K562 (cell line): Measurements from ENCODE around the gene DST. TPM values are rescaled to one million over a fixed set of nuclear protein-coding genes. Genes with fewer than 3 reads are reported as not detected.

Experiments used
- ATAC-seq: fragments of 200-7000 bp; cut with Tn5 transposase; 3 replicates; pipeline ENCODE4 v1.9.1; 2020; ENCODE audit warnings: moderate library complexity
- BruUV-seq: library from RNA; stranded (reverse); fragments of 400-500 nt; replicated peaks from 2 replicates; lab custom pipeline; 2021; lab: Mats Ljungman, UMichigan
- CTCF ChIA-PET: fragments of 300-600 bp; formaldehyde crosslinking; extraction: SDS; loops from one replicate; lab custom pipeline; 2021; ENCODE audit warnings: low intra/inter-chr PET ratio; lab: Yijun Ruan, JAX
- POLR2A ChIA-PET: fragments of 300-600, 350-650 bp; sonication (Branson Sonifier 250); formaldehyde crosslinking; extraction: SDS; loops from one replicate; lab custom pipeline; 2021; ENCODE audit warnings: antibody characterized with exemption, inconsistent platforms; lab: Yijun Ruan, JAX
- DNase-seq, 4 experiments: peaks; one replicate each; pipeline versions ENCODE4 v3.0.0 to v3.0.0-alpha.2; 2011 to 2018; ENCODE audit warnings: low spot score in 3 of 4, mixed read lengths in 3 of 4; ENCODE audit errors: extremely low read depth in 1 of 4
- FAIRE-seq: peaks from 2 replicates; lab custom pipeline; 2011; peaks lifted over from hg19 to GRCh38; lab: Jason Lieb, UNC
- H2AFZ ChIP-seq: 2 replicates; pipeline ENCODE4 v1.6.0; 2011; ENCODE audit warnings: low read depth, low read length, control low read depth, inconsistent platforms
- H3K27ac ChIP-seq: fragments of 200-600 bp; 3 replicates; pipeline ENCODE4 v1.8.0; 2011; ENCODE audit warnings: low read depth, mild to moderate bottlenecking, control low read depth, inconsistent platforms, low read length, moderate library complexity, mixed read lengths; ENCODE audit errors: extremely low read depth
- H3K27me3 ChIP-seq, 2 experiments: fragments of 300-600 bp in 1 of 2; 2 replicates in 1 of 2; 3 replicates in 1 of 2; pipeline versions ENCODE4 v1.6.0 to v1.8.0; 2011; ENCODE audit warnings: inconsistent platforms in 2 of 2, low read length in 2 of 2, mild to moderate bottlenecking in 1 of 2, mixed read lengths in 1 of 2, moderate library complexity in 1 of 2; ENCODE audit not compliant: control insufficient read depth in 2 of 2, insufficient read depth in 2 of 2
- H3K36me3 ChIP-seq: fragments of 300-600 bp; 3 replicates; pipeline ENCODE4 v1.8.0; 2011; ENCODE audit warnings: mild to moderate bottlenecking, low read length, inconsistent platforms; ENCODE audit not compliant: control insufficient read depth, insufficient read depth
- H3K4me1 ChIP-seq, 2 experiments: fragments of 200-600 bp in 1 of 2; replicated peaks in 1 of 2; 2 replicates in 1 of 2; 3 replicates in 1 of 2; pipeline versions ENCODE4 v1.5.1 to v1.8.0; 2011; ENCODE audit warnings: inconsistent platforms in 2 of 2, low read length in 2 of 2, mild to moderate bottlenecking in 1 of 2, mixed read lengths in 1 of 2, moderate library complexity in 1 of 2; ENCODE audit not compliant: control insufficient read depth in 2 of 2, insufficient read depth in 2 of 2
- H3K4me2 ChIP-seq: 2 replicates; pipeline ENCODE4 v1.6.1; 2011; ENCODE audit warnings: low read length, control low read depth, inconsistent platforms, mixed read lengths; ENCODE audit not compliant: insufficient read depth
- H3K4me3 ChIP-seq: fragments of 200-600 bp; sonication (generic), shearing (Covaris generic); 2 replicates; pipeline ENCODE4 v1.5.1; 2016; ENCODE audit warnings: control low read depth, inconsistent platforms
- H3K79me2 ChIP-seq: fragments of 200-600 bp; 3 replicates; pipeline ENCODE4 v1.8.0; 2011; ENCODE audit warnings: low read length, inconsistent platforms; ENCODE audit not compliant: control insufficient read depth, insufficient read depth
- H3K9ac ChIP-seq, 2 experiments: 2 replicates each; pipeline versions ENCODE4 v1.6.0 to v1.6.1; 2011; ENCODE audit warnings: low read depth in 2 of 2, low read length in 2 of 2, control low read depth in 1 of 2, inconsistent platforms in 1 of 2, mild to moderate bottlenecking in 1 of 2, mixed read lengths in 1 of 2; ENCODE audit not compliant: insufficient read depth in 1 of 2
- H3K9me1 ChIP-seq: one replicate; pipeline ENCODE4 v1.6.0; 2011; ENCODE audit warnings: inconsistent platforms, mild to moderate bottlenecking, low read length, moderate library complexity; ENCODE audit not compliant: control insufficient read depth, insufficient read depth
- H3K9me3 ChIP-seq: replicated peaks from 2 replicates; pipeline ENCODE4 v1.5.1; 2011; ENCODE audit warnings: low read depth, low read length, inconsistent platforms; ENCODE audit not compliant: control insufficient read depth, insufficient read depth
- H4K20me1 ChIP-seq: replicated peaks from 2 replicates; pipeline ENCODE4 v1.6.1; 2011; ENCODE audit warnings: low read length, inconsistent platforms, mixed read lengths; ENCODE audit not compliant: control insufficient read depth, insufficient read depth
- ATF4 ChIP-seq: fragments of 450-650 bp; formaldehyde crosslinking; IDR thresholded peaks from 2 replicates; pipeline ENCODE4 v1.4.0; 2022; ENCODE audit warnings: mild to moderate bottlenecking, moderate library complexity
- CBX2 ChIP-seq: fragments of 200-600 bp; sonication (generic); IDR thresholded peaks from one replicate; pipeline ENCODE4 v1.6.1; 2012; ENCODE audit warnings: mild to moderate bottlenecking, low read length, inconsistent platforms; ENCODE audit not compliant: insufficient read depth, poor library complexity, severe bottlenecking
- FOXP1 ChIP-seq: sonication (generic); formaldehyde crosslinking; IDR thresholded peaks from 2 replicates; pipeline ENCODE4 v1.8.0; 2022; ENCODE audit warnings: mild to moderate bottlenecking, missing genetic modification reagents
- ILF3 ChIP-seq: fragments of 450-650 bp; IDR thresholded peaks from 2 replicates; pipeline ENCODE4 v1.6.1; 2018; ENCODE audit warnings: antibody characterized with exemption, mild to moderate bottlenecking, moderate library complexity, borderline replicate concordance
- IRF9 ChIP-seq: fragments of 450-650 bp; IDR thresholded peaks from 2 replicates; pipeline ENCODE4 v1.6.1; 2016; ENCODE audit warnings: missing biosample characterization, missing genetic modification characterization
- SIN3A ChIP-seq, 2 experiments: fragments of 150-350 bp in 1 of 2; IDR thresholded peaks; 2 replicates each; pipeline ENCODE4 v1.6.1; 2011 to 2016; ENCODE audit warnings: borderline replicate concordance in 2 of 2, low read depth in 2 of 2, low read length in 2 of 2, mild to moderate bottlenecking in 2 of 2, moderate library complexity in 2 of 2; ENCODE audit not compliant: control insufficient read depth in 1 of 2
- SPI1 ChIP-seq: IDR thresholded peaks from 2 replicates; pipeline ENCODE4 v1.6.1; 2011; ENCODE audit warnings: low read depth, low read length, control low read depth, borderline replicate concordance
- SUPT5H ChIP-seq: fragments of 450-650 bp; IDR thresholded peaks from 2 replicates; pipeline ENCODE4 v1.6.1; 2016
- UBTF ChIP-seq, 2 experiments: IDR thresholded peaks; 2 replicates each; pipeline ENCODE4 v1.6.1; 2012; ENCODE audit warnings: improper control_type of control experiment in 2 of 2, low read depth in 2 of 2, low read length in 2 of 2, borderline replicate concordance in 1 of 2
- YY1 ChIP-seq, 3 experiments: IDR thresholded peaks; 2 replicates each; pipeline ENCODE4 v1.6.1; 2011; ENCODE audit warnings: low read length in 2 of 3, mild to moderate bottlenecking in 2 of 3, moderate library complexity in 2 of 3, borderline replicate concordance in 1 of 3, control low read depth in 1 of 3, low read depth in 1 of 3; ENCODE audit not compliant: insufficient read depth in 3 of 3, insufficient replicate concordance in 2 of 3, control insufficient read depth in 1 of 3, insufficient read length in 1 of 3; ENCODE audit errors: extremely low read depth in 1 of 3
- ZBTB26 ChIP-seq: fragments of 450-650 bp; formaldehyde crosslinking; IDR thresholded peaks from 2 replicates; pipeline ENCODE4 v1.4.0; 2022; ENCODE audit warnings: missing genetic modification characterization
- ZNF253 ChIP-seq: fragments of 250-450 bp; sonication (Bioruptor Pico); conservative IDR thresholded peaks from 2 replicates; pipeline ENCODE4 v1.6.1; 2021; ENCODE audit warnings: mild to moderate bottlenecking
- ZNF3 ChIP-seq: fragments of 250-450 bp; sonication (Bioruptor Pico); IDR thresholded peaks from 2 replicates; pipeline ENCODE4 v1.5.0; 2021; ENCODE audit warnings: mild to moderate bottlenecking, moderate library complexity
- WGBS: fragments of 100-300 bp; shearing (Covaris generic); methylation state at CpG from one replicate; pipeline ENCODE4 v1.1.6; 2016; ENCODE audit warnings: low coverage, mixed read lengths; ENCODE audit not compliant: insufficient coverage; ENCODE audit errors: missing lambda C conversion rate; 5-methylcytosine and 5-hydroxymethylcytosine counted together
- in situ Hi-C: fragments of 300-500 bp; cut with MboI; formaldehyde crosslinking; loops from 4 replicates; pipeline ENCODE4 v1.15.0; 2018; ENCODE audit warnings: inconsistent platforms, mixed read lengths
- intact Hi-C: fragments of 100-400 bp; cut with micrococcal nuclease; formaldehyde crosslinking; loops from 2 replicates; pipeline ENCODE4 v1.14.2; 2022
- polyA plus RNA-seq, 8 experiments: library from polyadenylated mRNA; depleted of rRNA in 4 of 8; stranded (reverse) in 5 of 8; unstranded in 3 of 8; fragments of >200 nt; fragmentation: Nextera tagmentation in 2 of 8; fragmentation: Illumina TruSeq in 1 of 8; extraction: Ambion mirVana in 2 of 8; extraction: Trizol in 1 of 8; gene quantifications; 2 replicates each; pipeline versions ENCODE4 v1.2.1 to v1.2.3, GENCODE V29; 2011 to 2014; ENCODE audit warnings: inconsistent platforms in 1 of 8, missing spikeins in 1 of 8
- total RNA-seq, 7 experiments: library from RNA; depleted of rRNA in 6 of 7; stranded (reverse); fragments of >200 nt in 6 of 7; fragmentation: Illumina TruSeq in 2 of 7; extraction: Trizol in 2 of 7; gene quantifications; 2 replicates each; pipeline versions ENCODE4 v1.2.1 to v1.2.3, GENCODE V29; 2011 to 2021; ENCODE audit warnings: low replicate concordance in 1 of 7

Gene DST
- total and polyA plus RNA-seq, 9 of the 15 experiments (the other 6 are each of a cell fraction or from before 2014, with no cell fraction given) = 5.2 to 21.9 (median 13.3) TPM

- ChIA-PET POLR2A (interaction anchor here (0.6 to 2.2 kb wide), 16 partner anchors 8 to 683 kb away, joined by 3 to 16 read pairs (median 4); no protein-coding TSS in a partner anchor), CTCF (no interaction called here)
- Histone ChIP-seq H3K9me3 (no peaks in the 10 kb centered on the region), H4K20me1 (no peaks in the 10 kb centered on the region), H3K4me1 (peaks cover 6 to 25% of the 10 kb centered on the region in 2 experiments; a peak in 4 of 5 replicates), H3K9ac (peak overlapping the region in 1 of 2 experiments; percentile 77; a peak in 2 of 4 replicates), H3K36me3 (no peaks in the 10 kb centered on the region), H3K79me2 (peaks cover 11% of the 10 kb centered on the region; the same call in 1 of the 3 replicates), H3K27me3 (no peaks in the 10 kb centered on the region), H3K4me3 (peak overlapping the region; percentile 52), H3K9me1 (no peaks in the 10 kb centered on the region), H3K4me2 (peak overlapping the region; percentile 90), H3K27ac (peak overlapping the region; percentile 96), H2AFZ (peak overlapping the region; percentile 92)
- ATAC-seq (no peak), FAIRE-seq (peak; percentile 37), DNase-seq (no peak)
- intact Hi-C loops = loop anchor here (5.0 kb wide), 1 partner anchor 50 kb away; no protein-coding TSS in a partner anchor
- in situ Hi-C loops = no loop called here
- no TSS peak for BruUV-seq
- WGBS = 0% methylated on average over 3 of the region's 3 CpGs
- TF ChIP-seq ZNF3 = no peak
- 0 out of 2 replicates have a peak, but pooled peaks have one; percentile 16 for TF ChIP-seq SPI1
- no peak for TF ChIP-seq ZNF253 (CRISPR knock-in tag)
- TF ChIP-seq ZBTB26 (CRISPR knock-in tag) = no peak
- no peak for TF ChIP-seq UBTF (IDR thresholded peaks at IDR 0.05; ENCODE audit: borderline replicate concordance in 1 of 2, low read depth in 2 of 2, low read length in 2 of 2)
- TF ChIP-seq IRF9 (tag) = no peak
- 0 out of 4 replicates have a peak, but pooled peaks of 1 of the 2 experiments have one; percentile 6 for TF ChIP-seq SIN3A (IDR thresholded peaks at IDR 0.05; ENCODE audit: borderline replicate concordance in 2 of 2, control insufficient read depth in 1 of 2, low read depth in 2 of 2, low read length in 2 of 2)
- no peak for TF ChIP-seq ILF3
- no peak for TF ChIP-seq CBX2
- no peak for TF ChIP-seq FOXP1 (CRISPR knock-in tag)
- TF ChIP-seq YY1 (IDR thresholded peaks at IDR 0.05; ENCODE audit: borderline replicate concordance in 1 of 3, control insufficient read depth in 1 of 3, extremely low read depth in 1 of 3, insufficient read depth in 3 of 3, insufficient read length in 1 of 3, insufficient replicate concordance in 2 of 3, low read depth in 1 of 3, low read length in 2 of 3) = no peak
- TF ChIP-seq ATF4 (CRISPR knock-in tag) = no peak
- TF ChIP-seq SUPT5H = no peak
These were observed 100.8 kb downstream of the DST start for GRCh38 chr6:56541741-56542360.
